ENCODE measurements around the gene DMD.
"Not testable (repeated sequence)": the region's sequence is repeated elsewhere in the genome, so short reads cannot be mapped to it uniquely, and the experiment has no call there.

The DMD gene

DNA sequence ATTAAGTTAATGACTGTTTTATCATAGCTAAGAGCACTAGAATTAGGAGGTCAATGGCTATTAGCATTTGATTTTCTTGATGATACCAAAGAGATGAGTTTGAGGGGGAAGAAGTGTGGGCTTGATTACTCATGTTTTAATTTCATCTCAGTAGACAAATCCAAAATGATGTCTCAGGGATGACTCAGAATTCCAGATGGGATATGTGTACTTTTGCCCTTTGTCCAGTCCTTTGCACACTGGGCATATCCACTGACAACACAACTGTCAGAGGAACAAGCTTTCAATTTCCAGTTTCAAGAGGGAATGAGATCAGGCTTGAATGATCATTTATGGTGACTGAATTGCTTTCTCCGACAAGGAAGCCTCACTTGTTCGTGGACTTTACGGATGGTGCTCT lies 1814.2 kb downstream of the DMD start:
- no peak for TF ChIP-seq MYC (IDR thresholded peaks at IDR 0.05; ENCODE audit: low read depth, low read length)
- TF ChIP-seq, protein P1, sequence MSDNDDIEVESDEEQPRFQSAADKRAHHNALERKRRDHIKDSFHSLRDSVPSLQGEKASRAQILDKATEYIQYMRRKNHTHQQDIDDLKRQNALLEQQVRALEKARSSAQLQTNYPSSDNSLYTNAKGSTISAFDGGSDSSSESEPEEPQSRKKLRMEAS (IDR thresholded peaks at IDR 0.05; ENCODE audit: low read depth, low read length): no peak
- TF ChIP-seq, protein P2, sequence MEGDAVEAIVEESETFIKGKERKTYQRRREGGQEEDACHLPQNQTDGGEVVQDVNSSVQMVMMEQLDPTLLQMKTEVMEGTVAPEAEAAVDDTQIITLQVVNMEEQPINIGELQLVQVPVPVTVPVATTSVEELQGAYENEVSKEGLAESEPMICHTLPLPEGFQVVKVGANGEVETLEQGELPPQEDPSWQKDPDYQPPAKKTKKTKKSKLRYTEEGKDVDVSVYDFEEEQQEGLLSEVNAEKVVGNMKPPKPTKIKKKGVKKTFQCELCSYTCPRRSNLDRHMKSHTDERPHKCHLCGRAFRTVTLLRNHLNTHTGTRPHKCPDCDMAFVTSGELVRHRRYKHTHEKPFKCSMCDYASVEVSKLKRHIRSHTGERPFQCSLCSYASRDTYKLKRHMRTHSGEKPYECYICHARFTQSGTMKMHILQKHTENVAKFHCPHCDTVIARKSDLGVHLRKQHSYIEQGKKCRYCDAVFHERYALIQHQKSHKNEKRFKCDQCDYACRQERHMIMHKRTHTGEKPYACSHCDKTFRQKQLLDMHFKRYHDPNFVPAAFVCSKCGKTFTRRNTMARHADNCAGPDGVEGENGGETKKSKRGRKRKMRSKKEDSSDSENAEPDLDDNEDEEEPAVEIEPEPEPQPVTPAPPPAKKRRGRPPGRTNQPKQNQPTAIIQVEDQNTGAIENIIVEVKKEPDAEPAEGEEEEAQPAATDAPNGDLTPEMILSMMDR (IDR thresholded peaks at IDR 0.05; ENCODE audit: low read depth, low read length): no peak
- no peak for TF ChIP-seq POLR2A (IDR thresholded peaks at IDR 0.05; ENCODE audit: extremely low read depth, insufficient read length)
- no peak for DNase-seq (ENCODE audit: low read depth)
- H3K4me3 ChIP-seq (ENCODE audit: low read depth, low read length): no peak overlapping the region

DNA sequence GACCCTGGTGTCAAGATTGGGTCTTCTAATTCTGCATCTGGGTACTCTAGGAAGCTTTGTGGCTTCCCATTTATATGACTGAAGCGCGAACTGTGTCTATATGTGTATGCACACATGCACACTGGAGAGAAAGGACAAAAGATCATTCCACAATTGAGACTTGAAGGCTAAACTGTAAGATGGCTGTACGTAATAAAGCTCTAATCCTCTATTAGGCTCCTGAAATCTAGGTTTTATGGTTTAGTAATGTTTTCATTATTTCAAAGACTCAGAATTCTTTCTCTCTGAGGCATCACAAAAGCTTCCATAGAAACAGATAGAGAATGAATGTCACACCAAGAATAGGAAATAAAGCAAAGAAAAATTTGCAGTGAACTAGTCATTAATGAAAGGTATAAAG lies 1818.8 kb downstream of the DMD start:
- TF ChIP-seq POLR2A (IDR thresholded peaks at IDR 0.05; ENCODE audit: extremely low read depth, insufficient read length) (no peak), MYC (IDR thresholded peaks at IDR 0.05; ENCODE audit: low read depth, low read length) (no peak)
- TF ChIP-seq, protein P1 (IDR thresholded peaks at IDR 0.05; ENCODE audit: low read depth, low read length): no peak
- TF ChIP-seq, protein P2 (IDR thresholded peaks at IDR 0.05; ENCODE audit: low read depth, low read length): no peak
- H3K4me3 ChIP-seq (ENCODE audit: low read depth, low read length): no peak overlapping the region
- no peak for DNase-seq (ENCODE audit: low read depth)

DNA sequence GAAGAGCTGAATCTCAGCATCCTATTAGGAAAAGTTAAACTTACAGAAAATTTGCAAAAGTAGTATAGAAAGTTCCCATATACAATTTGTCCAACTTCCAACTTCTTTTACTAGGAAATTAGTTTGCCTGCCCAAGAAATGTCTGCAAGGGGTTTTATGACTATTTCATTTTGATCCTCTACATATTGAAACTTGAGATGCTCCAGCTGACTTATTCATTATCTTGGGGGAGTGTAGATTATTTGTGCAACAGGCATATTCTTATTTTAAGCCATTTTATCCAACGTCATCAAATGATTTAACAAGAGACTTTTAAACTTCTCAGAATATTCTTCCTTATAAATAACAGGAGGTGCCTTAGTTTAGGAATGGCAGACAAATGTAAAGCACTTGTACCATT lies 1822.4 kb downstream of the DMD start:
- H3K4me3 ChIP-seq (ENCODE audit: low read depth, low read length): no peak overlapping the region
- no peak for DNase-seq (ENCODE audit: low read depth)
- TF ChIP-seq, protein P1 (IDR thresholded peaks at IDR 0.05; ENCODE audit: low read depth, low read length): no peak

DNA sequence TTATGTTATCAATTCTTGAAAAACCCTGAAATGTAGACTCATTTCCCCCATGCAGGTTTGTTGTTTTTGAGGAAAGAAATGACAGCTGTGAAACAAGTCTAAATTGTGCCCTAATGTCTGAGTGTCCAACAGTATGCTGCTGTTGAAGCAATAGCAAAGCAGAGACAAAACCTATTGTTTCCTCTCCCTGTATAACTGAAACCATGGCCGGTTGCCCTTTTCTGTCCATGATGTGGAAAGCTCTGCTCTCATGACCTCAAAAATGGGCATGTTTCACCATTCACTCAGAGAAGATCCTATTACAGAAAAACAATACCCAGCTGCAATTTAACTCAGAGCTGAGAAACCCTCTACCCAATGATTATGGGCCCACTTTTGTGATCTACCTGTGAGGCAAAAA lies 1826.9 kb downstream of the DMD start:
- no peak for DNase-seq (ENCODE audit: low read depth)
- H3K4me3 ChIP-seq (ENCODE audit: low read depth, low read length): no peak overlapping the region
- TF ChIP-seq, protein P2 (IDR thresholded peaks at IDR 0.05; ENCODE audit: low read depth, low read length): no peak
- TF ChIP-seq, protein P1 (IDR thresholded peaks at IDR 0.05; ENCODE audit: low read depth, low read length): no peak
- TF ChIP-seq POLR2A (IDR thresholded peaks at IDR 0.05; ENCODE audit: extremely low read depth, insufficient read length) (no peak), MYC (IDR thresholded peaks at IDR 0.05; ENCODE audit: low read depth, low read length) (no peak)

DNA sequence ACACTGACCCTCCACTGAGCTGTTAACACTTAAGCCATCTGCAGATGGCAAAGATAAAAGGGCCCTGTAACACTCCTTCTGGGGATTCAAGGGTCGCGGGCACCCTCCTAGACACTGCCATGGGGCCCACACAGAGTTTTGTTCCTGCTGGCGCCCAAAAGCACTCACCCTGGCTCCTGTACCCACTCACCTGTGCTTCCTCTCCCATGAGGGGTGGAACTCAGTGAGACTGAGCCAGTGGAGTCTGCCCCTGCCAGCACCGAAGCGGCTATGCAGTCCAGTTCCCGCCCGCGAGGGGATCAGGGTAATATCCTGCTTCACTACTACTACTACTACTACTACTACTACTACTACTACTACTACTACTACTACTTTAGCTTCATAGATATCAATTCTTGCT lies 1827.4 kb downstream of the DMD start:
- TF ChIP-seq, protein P1 (IDR thresholded peaks at IDR 0.05; ENCODE audit: low read depth, low read length): no peak
- TF ChIP-seq MYC (IDR thresholded peaks at IDR 0.05; ENCODE audit: low read depth, low read length) (no peak), POLR2A (IDR thresholded peaks at IDR 0.05; ENCODE audit: extremely low read depth, insufficient read length) (no peak)
- TF ChIP-seq, protein P2 (IDR thresholded peaks at IDR 0.05; ENCODE audit: low read depth, low read length): no peak
- DNase-seq (ENCODE audit: low read depth): no peak
- no peak overlapping the region for H3K4me3 ChIP-seq (ENCODE audit: low read depth, low read length)

DNA sequence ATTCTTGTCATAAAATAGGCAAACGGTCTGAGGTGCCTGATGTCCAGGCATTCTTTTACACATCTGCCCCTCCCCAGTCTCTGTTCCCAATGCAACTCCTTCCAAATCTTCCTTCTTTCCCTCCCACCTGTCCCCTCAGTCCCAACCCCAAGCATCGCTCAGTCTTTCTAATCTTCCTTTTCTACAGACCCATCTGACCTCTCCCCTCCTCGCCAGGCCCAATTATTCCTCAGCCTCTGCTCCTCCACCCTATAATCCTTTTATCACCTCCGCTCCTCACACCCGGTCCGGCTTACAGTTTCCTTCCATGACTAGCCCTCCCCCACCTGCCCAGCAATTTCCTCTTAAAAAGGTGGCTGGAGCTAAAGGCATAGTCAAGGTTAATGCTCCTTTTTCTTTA lies 1832.4 kb downstream of the DMD start:
- H3K4me3 ChIP-seq (ENCODE audit: low read depth, low read length); DNase-seq (ENCODE audit: low read depth): not testable (repeated sequence)

DNA sequence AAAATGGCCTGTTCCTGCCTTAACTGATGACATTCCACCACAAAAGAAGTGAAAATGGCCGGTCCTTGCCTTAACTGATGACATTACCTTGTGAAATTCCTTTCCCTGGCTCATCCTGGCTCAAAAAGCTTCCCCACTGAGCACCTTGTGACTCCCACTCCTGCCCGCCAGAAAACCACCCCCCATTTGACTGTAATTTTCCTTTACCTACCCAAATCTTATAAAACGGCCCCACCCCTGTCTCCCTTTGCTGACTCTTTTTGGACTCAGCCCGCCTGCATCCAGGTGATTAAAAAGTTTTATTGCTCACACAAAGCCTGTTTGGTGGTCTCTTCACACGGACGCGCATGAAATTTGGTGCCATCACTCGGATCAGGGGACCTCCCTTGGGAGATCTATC lies 1833.5 kb downstream of the DMD start:
- not testable (repeated sequence) for H3K4me3 ChIP-seq (ENCODE audit: low read depth, low read length); DNase-seq (ENCODE audit: low read depth)

Measured in NB4 (cell line).